DND-41 (cell line): ENCODE data around the gene FBXL20.

Experiments used
- ATAC-seq: fragments of 200-7000 bp; cut with Tn5 transposase; 3 replicates; pipeline ENCODE4 v1.9.1; 2021; ENCODE audit warnings: low read depth; ENCODE audit not compliant: insufficient read depth
- DNase-seq: peaks from one replicate; pipeline ENCODE4 v3.0.0-alpha.2; 2020
- H2AFZ ChIP-seq: 2 replicates; pipeline ENCODE4 v1.6.0; 2012; ENCODE audit warnings: low read depth, low read length
- H3K27ac ChIP-seq: 2 replicates; pipeline ENCODE4 v1.5.1; 2012; ENCODE audit warnings: low read length, inconsistent platforms
- H3K27me3 ChIP-seq: fragments of 200-600 bp; sonication (generic); 2 replicates; pipeline ENCODE4 v1.6.0; 2012; ENCODE audit warnings: low read length, mild to moderate bottlenecking, inconsistent platforms; ENCODE audit not compliant: insufficient read depth, poor library complexity
- H3K36me3 ChIP-seq: 2 replicates; pipeline ENCODE4 v1.5.1; 2012; ENCODE audit warnings: low read length, inconsistent platforms; ENCODE audit not compliant: insufficient read depth
- H3K4me1 ChIP-seq: 2 replicates; pipeline ENCODE4 v1.5.1; 2012; ENCODE audit warnings: mild to moderate bottlenecking, low read length; ENCODE audit not compliant: insufficient read depth
- H3K4me2 ChIP-seq: 2 replicates; pipeline ENCODE4 v1.6.0; 2012; ENCODE audit warnings: mild to moderate bottlenecking, moderate library complexity, low read length, inconsistent platforms; ENCODE audit not compliant: insufficient read depth
- H3K4me3 ChIP-seq, 2 experiments: fragments of 200-600 bp in 1 of 2; shearing (Covaris generic) in 1 of 2; 2 replicates each; pipeline ENCODE4 v1.5.1; 2012 to 2016; ENCODE audit warnings: inconsistent platforms in 2 of 2, low read length in 2 of 2, mild to moderate bottlenecking in 2 of 2, low read depth in 1 of 2, moderate library complexity in 1 of 2
- H3K79me2 ChIP-seq: 2 replicates; pipeline ENCODE4 v1.6.0; 2012; ENCODE audit warnings: low read length, inconsistent platforms; ENCODE audit not compliant: insufficient read depth
- H3K9ac ChIP-seq: 2 replicates; pipeline ENCODE4 v1.6.0; 2012; ENCODE audit warnings: low read depth, mild to moderate bottlenecking, inconsistent platforms, low read length, moderate library complexity
- H3K9me3 ChIP-seq: 2 replicates; pipeline ENCODE4 v1.5.1; 2012; ENCODE audit warnings: low read length, moderate library complexity, mild to moderate bottlenecking, inconsistent platforms; ENCODE audit not compliant: insufficient read depth, severe bottlenecking
- H4K20me1 ChIP-seq: 2 replicates; pipeline ENCODE4 v1.6.0; 2012; ENCODE audit warnings: low read length; ENCODE audit not compliant: insufficient read depth
- CTCF ChIP-seq: IDR thresholded peaks from 2 replicates; pipeline ENCODE4 v1.5.1; 2012; ENCODE audit warnings: borderline replicate concordance, low read length, moderate library complexity, mild to moderate bottlenecking; ENCODE audit not compliant: poor library complexity, severe bottlenecking; ENCODE audit errors: extremely low read depth
- EZH2 ChIP-seq: IDR thresholded peaks from 3 replicates; pipeline ENCODE4 v1.6.1; 2012; ENCODE audit warnings: borderline replicate concordance, low read depth, mild to moderate bottlenecking, moderate library complexity, low read length, inconsistent platforms; ENCODE audit not compliant: severe bottlenecking

Gene FBXL20

GRCh38 chr17:39208136-39208535, 193.3 kb downstream of the FBXL20 start:
- Histone ChIP-seq H2AFZ (no peak overlapping the region), H3K79me2 (no peaks in the 10 kb centered on the region), H3K27me3 (peaks cover 26% of the 10 kb centered on the region), H4K20me1 (peaks cover 21% of the 10 kb centered on the region; the same call in 1 of the 2 replicates), H3K4me1 (peaks cover 18% of the 10 kb centered on the region), H3K9ac (no peak overlapping the region), H3K4me2 (no peak overlapping the region), H3K9me3 (no peaks in the 10 kb centered on the region), H3K36me3 (peaks cover 21% of the 10 kb centered on the region), H3K4me3 (no peak overlapping the region), H3K27ac (no peak overlapping the region)
- TF ChIP-seq EZH2 (no peak), CTCF (no peak)
- ATAC-seq: no peak
- DNase-seq: no peak

DNA sequence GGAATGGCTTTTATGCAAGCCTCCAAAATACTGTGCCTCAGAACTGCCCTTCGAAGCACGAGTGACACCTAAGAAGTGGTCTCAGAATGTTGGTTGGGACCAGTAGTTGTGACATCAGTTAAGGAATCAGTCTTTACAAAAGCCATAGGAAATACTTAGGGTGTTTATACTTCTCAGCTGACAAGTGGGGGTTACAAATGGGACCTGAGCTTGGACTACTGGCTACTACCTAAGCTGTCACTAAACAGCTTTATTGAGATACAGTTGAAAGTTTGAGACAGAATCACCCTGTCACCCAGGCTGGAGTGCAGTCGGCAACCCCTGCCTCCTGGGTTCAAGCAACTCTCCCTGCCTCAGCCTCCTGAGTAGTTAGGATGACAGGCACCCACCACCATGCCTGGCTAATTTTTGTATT, 196.3 kb downstream of the FBXL20 start:
- no peak overlapping the region for H3K27ac ChIP-seq
- H3K27me3 ChIP-seq: peaks cover 17% of the 10 kb centered on the region
- DNase-seq: no peak
- H3K4me2 ChIP-seq: no peak overlapping the region
- H3K4me1 ChIP-seq: peaks cover 39% of the 10 kb centered on the region
- no peak for TF ChIP-seq CTCF
- TF ChIP-seq EZH2: no peak
- H3K9ac ChIP-seq: no peak overlapping the region
- H3K9me3 ChIP-seq: no peaks in the 10 kb centered on the region
- peaks cover 42% of the 10 kb centered on the region for H4K20me1 ChIP-seq
- no peak overlapping the region for H3K4me3 ChIP-seq
- peaks cover 49% of the 10 kb centered on the region for H3K36me3 ChIP-seq
- ATAC-seq: no peak
- peaks cover 28% of the 10 kb centered on the region for H3K79me2 ChIP-seq
- no peak overlapping the region for H2AFZ ChIP-seq

DNA sequence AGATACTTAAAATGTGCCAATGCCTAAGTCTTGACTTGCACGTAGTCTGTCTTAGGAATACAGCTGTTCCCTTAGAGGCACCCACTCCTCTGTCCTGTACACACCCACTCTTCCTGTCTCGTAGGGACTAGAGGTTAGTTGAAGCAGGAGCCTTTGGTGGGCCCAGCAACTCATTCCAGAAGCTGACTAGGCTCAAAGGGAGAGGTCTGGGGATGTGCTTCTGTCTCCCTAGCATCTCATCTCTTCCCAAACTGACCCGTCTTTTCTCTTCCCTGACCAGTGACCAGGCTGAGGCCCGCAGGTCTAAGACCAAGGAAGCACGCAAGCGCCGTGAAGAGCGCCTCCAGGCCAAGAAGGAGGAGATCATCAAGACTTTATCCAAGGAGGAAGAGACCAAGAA, 197.2 kb downstream of the FBXL20 start:
- ATAC-seq: no peak
- H2AFZ ChIP-seq: no peak overlapping the region

More for the DNA sequence above, 197.2 kb downstream of the FBXL20 start:
- Histone ChIP-seq H3K9ac (no peak overlapping the region), H4K20me1 (peaks cover 42% of the 10 kb centered on the region), H3K36me3 (peaks cover 49% of the 10 kb centered on the region), H3K4me1 (peaks cover 34% of the 10 kb centered on the region), H3K27me3 (peaks cover 8% of the 10 kb centered on the region), H3K79me2 (peaks cover 30% of the 10 kb centered on the region), H3K27ac (no peak overlapping the region), H3K9me3 (no peaks in the 10 kb centered on the region), H3K4me2 (no peak overlapping the region), H3K4me3 (no peak overlapping the region)
- TF ChIP-seq CTCF: no peak
- no peak for TF ChIP-seq EZH2
- no peak for DNase-seq
